ENCODE data around the gene HTATIP2. TPM values are rescaled to one million over a fixed set of nuclear protein-coding genes. Genes with fewer than 3 reads are reported as not detected.

HTATIP2 gene
- polyA plus RNA-seq, 2 of the 4 experiments (the other 2 are of a cell fraction) = 234 to 308 TPM

GRCh38 chr11:20407344-20407743, 43.8 kb downstream of the HTATIP2 start:
- Histone ChIP-seq H3K9me3 (no peaks in the 10 kb centered on the region), H3K27ac (no peak overlapping the region), H3K4me3 (no peak overlapping the region), H3K4me2 (no peak overlapping the region), H3K4me1 (no peaks in the 10 kb centered on the region)
- ChIA-PET CTCF (interaction anchor here (1.0 kb wide), 1 partner anchor 10 kb away, joined by 3 read pairs; no protein-coding TSS in a partner anchor), POLR2A (no interaction called here)
- 66% methylated on average over 3 of the region's 3 CpGs for WGBS (ENCODE audit: missing lambda C conversion rate)
- FAIRE-seq = no peak
- DNase-seq (ENCODE audit: low read depth in 1 of 2, low spot score in 1 of 2) = no peak
- TF ChIP-seq MAZ (IDR thresholded peaks at IDR 0.05; ENCODE audit: borderline replicate concordance, low read depth, low read length) = no peak
- TF ChIP-seq ZFP36 (IDR thresholded peaks at IDR 0.05; ENCODE audit: borderline replicate concordance, partially characterized antibody) = no peak
- TF ChIP-seq ELK1 (IDR thresholded peaks at IDR 0.05; ENCODE audit: low read depth, low read length) = no peak
- no peak for TF ChIP-seq TP53 (CRISPR knock-in tag; IDR thresholded peaks at IDR 0.05)
- no peak for TF ChIP-seq ZSCAN20 (CRISPR knock-in tag; IDR thresholded peaks at IDR 0.05)
- no peak for TF ChIP-seq MAFK (IDR thresholded peaks at IDR 0.05; ENCODE audit: partially characterized antibody)
- no peak for TF ChIP-seq TFCP2L1 (CRISPR knock-in tag; IDR thresholded peaks at IDR 0.05)
- no peak for TF ChIP-seq EP300 (IDR thresholded peaks at IDR 0.05)
- no peak for TF ChIP-seq PHF8 (IDR thresholded peaks at IDR 0.05; ENCODE audit: borderline replicate concordance, low read depth)
- no peak for TF ChIP-seq CBX8 (IDR thresholded peaks at IDR 0.05)
- TF ChIP-seq NPAS2 (CRISPR knock-in tag; IDR thresholded peaks at IDR 0.05; ENCODE audit: borderline replicate concordance) = no peak
- TF ChIP-seq, protein P1, sequence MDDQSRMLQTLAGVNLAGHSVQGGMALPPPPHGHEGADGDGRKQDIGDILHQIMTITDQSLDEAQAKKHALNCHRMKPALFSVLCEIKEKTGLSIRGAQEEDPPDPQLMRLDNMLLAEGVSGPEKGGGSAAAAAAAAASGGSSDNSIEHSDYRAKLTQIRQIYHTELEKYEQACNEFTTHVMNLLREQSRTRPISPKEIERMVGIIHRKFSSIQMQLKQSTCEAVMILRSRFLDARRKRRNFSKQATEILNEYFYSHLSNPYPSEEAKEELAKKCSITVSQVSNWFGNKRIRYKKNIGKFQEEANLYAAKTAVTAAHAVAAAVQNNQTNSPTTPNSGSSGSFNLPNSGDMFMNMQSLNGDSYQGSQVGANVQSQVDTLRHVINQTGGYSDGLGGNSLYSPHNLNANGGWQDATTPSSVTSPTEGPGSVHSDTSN (IDR thresholded peaks at IDR 0.05) = no peak
- no peak for TF ChIP-seq BHLHE40 (IDR thresholded peaks at IDR 0.05; ENCODE audit: low read depth, low read length)
- no peak for ATAC-seq

GRCh38 chr11:20415432-20415831, 51.9 kb downstream of the HTATIP2 start:
- no peaks in the 10 kb centered on the region for H3K9me3 ChIP-seq
- ChIA-PET CTCF (interaction anchor here (0.7 to 3.9 kb wide), 2 partner anchors 12 to 19 kb away, joined by 3 to 12 read pairs; no protein-coding TSS in a partner anchor), POLR2A (no interaction called here)
- no peak for FAIRE-seq
- no peak for ATAC-seq
- no peak for DNase-seq (ENCODE audit: low read depth in 1 of 2, low spot score in 1 of 2)
- TF ChIP-seq USF2 (IDR thresholded peaks at IDR 0.05) (no peak), PHF8 (IDR thresholded peaks at IDR 0.05; ENCODE audit: borderline replicate concordance, low read depth) (no peak)
- no peak overlapping the region for H3K4me2 ChIP-seq
- H3K27ac ChIP-seq = no peak overlapping the region
- no peak overlapping the region for H3K4me3 ChIP-seq
- no peaks in the 10 kb centered on the region for H3K4me1 ChIP-seq

- POLR2A ChIA-PET = no interaction called here
- ATAC-seq = no peak
- no peak overlapping the region for H3K4me3 ChIP-seq
- FAIRE-seq = no peak
- CTCF ChIA-PET = no interaction called here
- H3K27ac ChIP-seq = no peak overlapping the region
- no peaks in the 10 kb centered on the region for H3K4me1 ChIP-seq
- no peak for DNase-seq (ENCODE audit: low read depth in 1 of 2, low spot score in 1 of 2)
- no peak overlapping the region for H3K4me2 ChIP-seq
- 84% methylated on average over 2 of the region's 2 CpGs for WGBS (ENCODE audit: missing lambda C conversion rate)
- H3K9me3 ChIP-seq = no peaks in the 10 kb centered on the region
- TF ChIP-seq CBX2 (IDR thresholded peaks at IDR 0.05; ENCODE audit: borderline replicate concordance, low read depth) (no peak), REST (IDR thresholded peaks at IDR 0.05) (no peak), CHD2 (IDR thresholded peaks at IDR 0.05; ENCODE audit: low read length, partially characterized antibody) (no peak), JUN (IDR thresholded peaks at IDR 0.05) (no peak), POLR2A (IDR thresholded peaks at IDR 0.05; ENCODE audit: low read length) (no peak), FOSL2 (IDR thresholded peaks at IDR 0.05) (no peak), FOSL2 (CRISPR knock-in tag; IDR thresholded peaks at IDR 0.05) (no peak), SREBF2 (IDR thresholded peaks at IDR 0.05) (no peak), ZNF302 (CRISPR knock-in tag; IDR thresholded peaks at IDR 0.05) (no peak), FOSB (CRISPR knock-in tag; IDR thresholded peaks at IDR 0.05) (no peak), KDM1A (IDR thresholded peaks at IDR 0.05; ENCODE audit: low read depth) (no peak), CHD4 (IDR thresholded peaks at IDR 0.05; ENCODE audit: borderline replicate concordance) (no peak), EP300 (IDR thresholded peaks at IDR 0.05) (no peak)
Measured at GRCh38 chr11:20417771-20418170, 54.3 kb downstream of the HTATIP2 start.

All from A549 (cell line).